NCI-H1417 treated with DMSO at 0.1 percent for 48 hours (cell line): ENCODE results near the gene GBA3.

ENCODE experiments used
- DNase-seq: peaks from one replicate; lab custom pipeline; 2025; lab: John Stamatoyannopoulos, UW

The GBA3 gene

DNA sequence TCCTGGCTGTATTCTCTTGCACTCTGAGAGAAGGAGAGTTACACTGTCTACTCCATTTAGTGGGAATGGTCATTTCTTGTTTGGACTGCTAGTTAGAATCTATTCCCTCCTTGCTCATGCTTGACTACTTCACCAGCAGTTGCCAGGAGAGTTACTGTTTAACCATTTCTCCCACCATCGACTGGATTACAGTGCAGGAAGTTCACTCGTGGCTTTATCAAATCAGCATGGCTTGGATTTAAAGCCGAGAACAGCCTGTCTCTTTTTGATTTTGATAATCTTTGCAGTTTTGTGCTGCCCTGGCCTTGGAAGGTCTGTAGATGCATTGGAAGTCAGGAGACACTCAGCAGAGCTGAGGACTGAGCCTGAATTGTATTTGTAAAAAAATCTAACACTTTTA is 3.2 kb downstream of the GBA3 start:
- DNase-seq: no peak

- DNase-seq: no peak
Observed at GRCh38 chr4:22703912-22704311, 11.2 kb downstream of the GBA3 start.

GRCh38 chr4:22707390-22707789 is 14.7 kb downstream of the GBA3 start:
- no peak for DNase-seq

DNA sequence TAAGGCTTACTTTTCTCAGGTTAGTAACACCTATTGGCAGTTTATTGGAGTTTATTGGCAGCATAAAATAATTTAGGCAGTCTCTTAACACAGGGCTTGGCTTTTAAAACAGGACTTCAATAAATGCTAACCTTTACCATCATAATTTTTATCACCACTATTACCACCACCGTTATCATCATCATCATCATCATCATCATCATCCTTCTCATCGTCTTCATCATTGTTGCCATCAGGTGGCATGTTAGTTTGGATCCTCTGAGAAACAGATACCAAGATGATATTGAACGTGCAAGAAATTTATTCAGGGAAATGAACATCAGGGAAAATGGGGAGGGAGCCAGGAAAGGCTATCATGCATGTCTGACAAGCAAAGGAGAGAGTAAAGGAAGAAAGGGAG is 16.2 kb downstream of the GBA3 start:
- DNase-seq: no peak

DNA sequence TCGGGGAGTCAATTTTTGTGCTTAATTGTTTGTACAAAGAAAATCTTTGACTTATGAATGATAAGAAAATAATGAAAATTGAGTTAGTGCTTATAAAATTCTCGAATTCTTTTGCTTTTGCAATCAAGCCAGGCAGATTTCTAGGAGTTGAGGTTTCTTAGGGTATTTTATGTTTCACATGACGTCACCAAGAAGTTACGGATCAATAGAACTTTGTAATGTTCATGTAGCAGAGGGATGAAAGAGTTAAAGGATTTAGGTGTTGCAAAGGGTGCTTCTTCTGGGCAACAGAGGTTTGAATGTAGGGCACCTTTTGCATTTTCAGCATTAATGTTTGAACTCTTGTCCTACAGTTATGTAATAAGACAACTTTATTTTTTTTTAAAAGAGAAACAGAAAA is 19.4 kb downstream of the GBA3 start:
- DNase-seq: no peak

DNA sequence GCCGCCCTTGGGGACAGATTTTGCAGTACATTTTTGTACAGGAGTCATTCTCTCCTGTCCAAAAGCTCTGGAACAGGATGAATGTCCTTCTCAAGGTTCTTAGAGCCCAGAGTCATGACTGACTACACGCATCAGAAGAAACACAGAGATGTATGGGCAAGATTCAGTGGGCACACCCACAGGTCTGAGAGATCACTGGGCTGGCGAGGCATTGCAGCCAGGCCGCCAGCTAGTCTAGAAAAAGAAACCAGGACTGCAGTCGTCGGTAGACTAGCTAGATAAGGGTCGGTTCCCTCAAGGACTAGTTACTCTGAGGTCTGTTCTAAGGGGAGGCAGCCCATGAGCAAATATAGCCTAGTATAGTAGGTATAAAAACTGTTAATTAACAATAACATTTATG is 19.8 kb downstream of the GBA3 start:
- DNase-seq: no peak

DNA sequence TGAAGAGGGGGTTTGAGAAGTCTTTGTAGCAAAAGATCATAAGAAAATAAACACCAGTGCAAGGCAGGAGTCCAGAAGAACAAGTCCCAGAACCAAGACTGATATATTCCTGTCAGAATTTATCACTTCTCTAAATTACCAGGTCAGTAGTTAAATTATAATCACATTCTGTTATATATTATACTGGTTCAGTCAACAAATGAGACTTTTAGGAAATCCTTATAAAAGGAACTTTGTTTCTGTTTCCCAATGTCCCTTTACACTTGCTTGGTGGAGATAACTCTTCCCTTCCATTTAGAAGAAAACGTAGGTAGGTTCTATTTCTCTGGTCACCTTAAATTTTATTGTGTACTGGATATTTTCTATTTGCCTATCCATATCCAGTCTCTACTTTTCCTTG is 21.1 kb downstream of the GBA3 start:
- DNase-seq: no peak

- no peak for DNase-seq
Observed at GRCh38 chr4:22719218-22719617, 26.5 kb downstream of the GBA3 start.

- no peak for DNase-seq
Observed at GRCh38 chr4:22720091-22720490, 27.4 kb downstream of the GBA3 start.

GRCh38 chr4:22721204-22721603 is 28.5 kb downstream of the GBA3 start:
- no peak for DNase-seq

DNA sequence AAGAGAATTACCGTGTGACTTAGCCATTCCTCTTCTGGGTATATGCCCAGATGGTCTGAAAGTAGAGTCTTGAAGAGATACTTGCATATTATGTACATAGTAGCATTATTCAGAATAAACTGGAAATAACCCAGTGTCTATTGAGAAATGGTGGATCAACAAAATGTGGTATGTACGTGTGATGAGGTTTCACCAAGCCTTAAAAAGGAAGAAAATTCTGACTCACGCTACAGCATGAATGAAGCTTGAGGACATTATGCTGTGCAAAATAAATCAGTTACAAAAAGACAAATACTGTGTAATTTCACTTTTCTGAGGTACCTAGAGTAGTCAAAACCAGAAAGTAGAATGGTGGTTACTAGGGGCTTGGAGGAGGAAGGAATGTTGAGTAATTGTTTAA is 37.3 kb downstream of the GBA3 start:
- no peak for DNase-seq

- DNase-seq: no peak
Observed at GRCh38 chr4:22733816-22734215, 41.1 kb downstream of the GBA3 start.

DNA sequence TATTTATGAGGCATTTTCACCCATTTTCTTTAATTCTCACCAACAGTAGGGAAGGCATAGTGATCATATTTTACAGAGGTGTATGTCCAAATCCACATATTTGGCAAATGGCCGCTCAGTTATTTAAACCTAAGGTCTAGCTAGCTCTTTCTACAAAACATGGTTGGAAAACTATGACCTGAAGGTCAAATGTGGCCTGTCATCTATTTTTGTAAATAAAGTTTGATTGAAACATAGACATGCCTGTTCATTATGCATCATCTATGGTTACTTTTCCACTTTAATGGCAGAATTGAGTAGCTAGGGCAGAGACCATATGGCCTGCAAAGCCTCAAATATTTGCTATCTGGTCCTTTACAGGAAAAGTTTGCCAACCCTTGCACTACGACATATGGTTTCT is 44.2 kb downstream of the GBA3 start:
- no peak for DNase-seq

- DNase-seq: no peak
Observed at GRCh38 chr4:22739968-22740367, 47.2 kb downstream of the GBA3 start.

GRCh38 chr4:22741744-22742143 is 49.0 kb downstream of the GBA3 start:
- DNase-seq: no peak

DNA sequence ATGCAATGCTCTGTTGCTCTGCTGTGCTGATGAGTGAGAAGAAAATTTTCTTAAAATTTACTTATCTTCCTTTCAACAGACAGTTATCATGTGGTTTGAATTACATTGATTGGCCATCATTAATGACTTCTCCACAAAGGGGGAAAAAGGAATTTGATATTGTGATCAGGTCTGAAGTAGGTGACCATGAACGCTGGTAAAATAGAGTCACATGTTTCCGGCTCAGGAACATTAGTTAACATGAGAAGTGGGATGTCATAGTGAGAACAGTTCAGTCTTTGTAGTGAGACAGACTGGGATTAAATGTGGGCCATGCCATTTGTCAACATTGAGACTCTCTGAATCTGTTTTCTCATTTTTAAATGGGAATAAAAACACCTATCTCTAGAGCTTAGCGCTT is 50.6 kb downstream of the GBA3 start:
- no peak for DNase-seq

GRCh38 chr4:22744478-22745062 is 51.8 kb downstream of the GBA3 start:
- no peak for DNase-seq

DNA sequence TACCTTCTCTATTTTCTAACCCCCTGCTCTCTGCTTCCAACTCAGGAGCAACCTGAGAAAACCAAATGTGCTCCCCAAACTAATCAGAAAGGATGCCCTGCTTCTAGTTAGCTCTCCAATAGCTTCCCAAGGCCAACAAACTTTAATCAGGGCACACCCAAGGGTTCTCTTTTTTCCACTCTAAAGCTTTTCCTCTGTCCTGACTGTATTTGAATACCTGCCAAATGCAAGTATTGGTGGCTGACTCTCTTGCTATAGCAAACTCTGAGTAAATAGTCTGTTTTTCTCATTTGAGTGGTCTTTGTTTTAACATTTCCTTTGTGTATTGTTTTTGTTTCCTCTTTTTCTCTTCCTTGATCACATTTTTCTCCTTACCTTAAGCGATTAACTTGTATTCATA is 52.5 kb downstream of the GBA3 start:
- no peak for DNase-seq

DNA sequence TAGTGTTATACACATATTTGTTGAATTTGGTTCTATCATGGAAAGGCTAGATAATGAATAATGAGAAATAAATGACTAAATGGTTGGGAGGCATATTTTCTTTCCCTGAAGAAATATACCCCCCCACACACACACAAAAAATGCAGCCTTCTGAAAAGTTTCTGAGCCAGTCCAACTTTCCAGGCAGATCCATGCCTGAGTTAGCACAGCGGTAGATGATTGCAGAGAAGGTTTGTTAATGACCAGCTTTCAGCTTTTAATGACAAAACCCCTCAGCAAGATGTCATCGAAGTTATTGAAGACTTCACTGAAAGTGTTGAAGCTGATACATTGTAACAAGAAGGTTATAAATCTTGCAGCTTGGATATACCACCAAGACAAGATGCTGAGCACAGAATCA is 61.4 kb downstream of the GBA3 start:
- no peak for DNase-seq

DNA sequence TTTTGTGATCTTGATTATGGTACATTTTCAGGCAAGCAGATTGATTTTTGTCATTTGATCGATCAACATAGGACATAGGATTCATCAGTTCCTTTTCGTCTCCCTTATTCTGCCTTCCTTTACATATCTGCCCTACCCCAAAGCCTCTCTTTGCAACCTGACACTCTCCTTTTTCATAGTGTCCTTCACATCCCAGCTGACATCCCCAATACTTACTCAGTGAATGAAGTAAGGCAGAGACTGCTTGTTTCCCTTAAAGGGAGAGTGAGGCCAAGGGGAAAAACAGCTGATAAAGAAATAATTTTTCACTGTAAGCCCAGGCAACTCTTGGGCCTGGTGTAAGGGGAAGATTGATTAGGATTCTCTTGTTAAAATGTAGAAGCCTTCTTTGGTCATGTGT is 69.8 kb downstream of the GBA3 start:
- DNase-seq: no peak

DNA sequence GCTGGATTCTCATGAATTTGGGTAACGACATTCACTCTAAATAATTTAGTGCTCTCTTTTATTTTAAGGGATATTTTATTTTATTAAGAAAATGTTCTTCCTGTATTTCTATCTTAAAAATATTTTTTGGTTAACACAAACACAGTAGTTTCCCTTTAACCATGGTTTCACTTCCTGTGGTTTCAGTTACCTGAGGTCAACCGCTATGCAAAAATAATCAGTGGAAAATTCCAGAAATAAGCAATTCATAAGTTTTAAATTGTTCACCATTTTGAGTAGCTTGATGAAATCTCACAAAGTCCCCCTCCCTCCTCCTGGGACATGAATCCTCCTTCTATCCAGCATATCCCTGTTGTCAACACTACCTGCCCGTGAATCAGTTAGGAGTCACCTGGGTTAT is 71.4 kb downstream of the GBA3 start:
- DNase-seq: no peak

- no peak for DNase-seq
Observed at GRCh38 chr4:22766068-22766467, 73.3 kb downstream of the GBA3 start.

GRCh38 chr4:22778547-22779163 is 85.9 kb downstream of the GBA3 start:
- DNase-seq: no peak

- DNase-seq: no peak
Observed at GRCh38 chr4:22780317-22780716, 87.6 kb downstream of the GBA3 start.
